ENCODE measurements around the gene GFOD1. TPM values are rescaled to one million over a fixed set of nuclear protein-coding genes. Genes with fewer than 3 reads are reported as not detected.
A peak's percentile ranks its signal among the peaks of the same experiment; 100 is the strongest.

Gene GFOD1
- total RNA-seq, 1 donor from 2014 or later = 10.2 TPM

GRCh38 chr6:13358511-13358910 is 128.9 kb downstream of the GFOD1 start:
- H3K27me3 Mint-ChIP-seq = no peaks in the 10 kb centered on the region

DNA sequence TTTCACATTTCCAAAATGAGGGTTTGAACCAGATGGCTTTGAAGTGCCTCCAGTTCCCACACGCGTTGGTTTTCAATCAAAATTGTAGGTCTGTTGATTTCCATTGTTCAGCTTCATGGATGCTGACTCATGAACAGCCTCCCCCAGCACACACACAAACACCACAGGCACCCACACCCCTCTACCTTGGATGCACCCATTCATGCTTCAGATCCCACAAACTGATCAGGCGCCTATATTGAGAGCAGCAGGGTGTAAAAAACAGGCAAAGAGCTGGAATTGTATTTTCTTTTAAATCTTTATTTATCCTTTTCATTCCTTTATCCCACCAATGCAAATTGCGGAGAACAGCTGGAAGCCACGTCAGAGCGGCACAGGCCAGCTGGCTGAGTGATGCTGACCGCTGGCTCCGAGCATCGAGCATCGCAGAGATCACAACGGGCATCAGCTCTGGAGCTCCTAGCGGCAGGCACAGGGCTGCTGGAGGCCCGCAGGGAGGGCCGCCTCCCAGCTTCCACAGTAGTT is 129.8 kb downstream of the GFOD1 start:
- H3K4me1 Mint-ChIP-seq = peaks cover 64% of the 10 kb centered on the region
- peaks cover 2% of the 10 kb centered on the region for H3K36me3 Mint-ChIP-seq (ENCODE audit: low read depth)
- DNase-seq = peak; percentile 64
- peak overlapping the region; percentile 97 for H3K27ac Mint-ChIP-seq
- H3K27me3 Mint-ChIP-seq = no peaks in the 10 kb centered on the region
- intact Hi-C loops (cut with micrococcal nuclease) = loop anchor here (10.0 kb wide), 2 partner anchors 407 to 457 kb away; partner anchors contain the start of gene MCUR1
- no peaks in the 10 kb centered on the region for H3K9me3 Mint-ChIP-seq
- H3K4me3 Mint-ChIP-seq = peak overlapping the region; percentile 37

More at GRCh38 chr6:13358511-13358910, 128.9 kb downstream of the GFOD1 start:
- DNase-seq = no peak
- Mint-ChIP-seq H3K27ac (no peak overlapping the region), H3K4me1 (peaks cover 62% of the 10 kb centered on the region), H3K4me3 (no peak overlapping the region), H3K36me3 (ENCODE audit: low read depth) (peaks cover 4% of the 10 kb centered on the region), H3K9me3 (no peaks in the 10 kb centered on the region)
- intact Hi-C loops (cut with micrococcal nuclease) = loop anchor here (10.0 kb wide), 2 partner anchors 406 to 456 kb away; partner anchors contain the start of gene MCUR1

DNA sequence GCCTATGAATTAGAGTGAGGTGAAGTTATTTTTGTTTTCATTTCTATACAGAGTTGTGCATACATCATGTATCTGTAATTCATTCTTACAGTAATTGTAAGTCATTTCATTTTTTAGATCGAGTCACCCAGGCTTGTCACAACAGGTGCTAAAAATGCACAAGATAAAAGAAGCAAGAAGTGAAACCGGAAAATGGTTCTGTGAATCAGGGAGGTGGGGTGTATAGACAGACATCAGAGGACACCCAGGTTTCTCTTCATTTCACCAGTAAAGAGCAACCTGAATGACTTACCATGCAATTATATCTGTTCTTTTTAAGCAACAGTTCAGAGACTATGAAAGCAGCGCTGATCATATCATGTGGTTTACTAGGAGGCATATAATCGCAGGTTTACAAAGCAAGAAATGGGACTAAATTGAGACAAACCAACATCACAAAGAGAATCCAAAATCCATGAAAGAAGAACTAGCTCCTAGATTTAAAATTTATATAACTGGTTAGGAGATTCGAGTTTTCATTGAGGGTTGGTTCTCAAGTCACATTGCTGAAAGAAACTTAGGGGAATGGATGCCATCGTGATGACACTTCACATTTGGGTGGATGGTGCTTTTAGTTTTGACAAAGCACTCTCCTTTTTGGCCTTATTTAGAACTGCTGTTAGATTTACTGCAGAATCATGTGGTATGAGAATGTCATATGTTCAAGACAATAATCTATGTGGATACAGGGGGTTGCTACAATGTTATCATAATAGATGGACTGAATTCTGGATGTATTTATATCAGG is 131.2 kb downstream of the GFOD1 start:
- peak overlapping the region; percentile 97 for H3K27ac Mint-ChIP-seq
- peaks cover 2% of the 10 kb centered on the region for H3K36me3 Mint-ChIP-seq (ENCODE audit: low read depth)
- H3K9me3 Mint-ChIP-seq = no peaks in the 10 kb centered on the region
- H3K4me3 Mint-ChIP-seq = peak overlapping the region; percentile 74
- no peaks in the 10 kb centered on the region for H3K27me3 Mint-ChIP-seq
- peaks cover 65% of the 10 kb centered on the region for H3K4me1 Mint-ChIP-seq
- DNase-seq = peak; percentile 86
- intact Hi-C loops (cut with micrococcal nuclease) = loop anchor here (1.0 to 10.0 kb wide), 11 partner anchors 19 to 459 kb away; partner anchors contain the start of gene MCUR1

DNA sequence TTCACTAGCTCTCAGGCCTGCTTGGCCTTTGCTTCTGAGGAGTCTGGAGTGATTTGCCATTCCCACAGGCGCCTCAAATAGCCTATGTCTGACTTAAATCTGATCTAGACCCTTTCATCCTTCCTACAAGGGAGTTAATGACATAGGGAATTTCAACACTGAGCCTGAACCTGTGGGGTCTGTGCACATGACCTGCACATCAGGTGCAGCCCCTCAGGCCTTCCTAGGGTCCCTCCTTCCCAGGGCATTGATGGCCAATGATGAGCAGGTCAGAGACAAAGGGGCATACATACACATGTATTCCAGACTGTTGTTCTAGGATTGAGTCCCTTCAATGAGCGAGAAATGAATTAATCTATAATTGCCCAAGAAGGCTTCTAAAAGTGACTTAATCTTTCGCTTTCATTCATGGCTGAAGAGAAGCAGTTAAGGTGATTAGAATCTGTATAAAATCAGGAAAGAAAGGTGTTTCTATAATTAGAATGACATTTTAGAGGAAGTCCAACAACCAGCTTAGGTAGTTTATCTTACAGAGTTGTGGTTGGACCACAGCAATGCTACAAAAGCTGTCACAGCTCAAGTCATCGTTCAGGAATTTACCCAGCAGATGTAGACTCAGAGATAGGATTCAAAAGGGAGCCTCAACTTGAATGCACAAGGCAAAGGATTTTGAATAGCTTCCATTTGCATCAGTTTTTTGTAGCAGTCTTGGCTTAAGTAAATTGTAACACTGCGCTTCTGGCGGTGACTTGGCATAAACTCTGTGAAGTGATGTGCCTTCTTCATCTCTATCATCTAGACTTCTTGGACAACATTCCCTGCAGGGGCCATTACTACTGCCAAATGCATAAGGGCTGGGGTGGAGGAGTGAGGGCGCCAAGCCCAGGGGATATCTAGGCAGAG is 132.1 kb downstream of the GFOD1 start:
- no peaks in the 10 kb centered on the region for H3K27me3 Mint-ChIP-seq
- no peaks in the 10 kb centered on the region for H3K9me3 Mint-ChIP-seq
- intact Hi-C loops (cut with micrococcal nuclease) = loop anchor here (1.0 to 10.0 kb wide), 5 partner anchors 18 to 460 kb away; partner anchors contain the start of gene MCUR1
- no peaks in the 10 kb centered on the region for H3K36me3 Mint-ChIP-seq (ENCODE audit: low read depth)
- H3K27ac Mint-ChIP-seq = peak overlapping the region; percentile 97
- H3K4me3 Mint-ChIP-seq = peak overlapping the region; percentile 74
- DNase-seq = peak; percentile 84
- peaks cover 57% of the 10 kb centered on the region for H3K4me1 Mint-ChIP-seq

DNA sequence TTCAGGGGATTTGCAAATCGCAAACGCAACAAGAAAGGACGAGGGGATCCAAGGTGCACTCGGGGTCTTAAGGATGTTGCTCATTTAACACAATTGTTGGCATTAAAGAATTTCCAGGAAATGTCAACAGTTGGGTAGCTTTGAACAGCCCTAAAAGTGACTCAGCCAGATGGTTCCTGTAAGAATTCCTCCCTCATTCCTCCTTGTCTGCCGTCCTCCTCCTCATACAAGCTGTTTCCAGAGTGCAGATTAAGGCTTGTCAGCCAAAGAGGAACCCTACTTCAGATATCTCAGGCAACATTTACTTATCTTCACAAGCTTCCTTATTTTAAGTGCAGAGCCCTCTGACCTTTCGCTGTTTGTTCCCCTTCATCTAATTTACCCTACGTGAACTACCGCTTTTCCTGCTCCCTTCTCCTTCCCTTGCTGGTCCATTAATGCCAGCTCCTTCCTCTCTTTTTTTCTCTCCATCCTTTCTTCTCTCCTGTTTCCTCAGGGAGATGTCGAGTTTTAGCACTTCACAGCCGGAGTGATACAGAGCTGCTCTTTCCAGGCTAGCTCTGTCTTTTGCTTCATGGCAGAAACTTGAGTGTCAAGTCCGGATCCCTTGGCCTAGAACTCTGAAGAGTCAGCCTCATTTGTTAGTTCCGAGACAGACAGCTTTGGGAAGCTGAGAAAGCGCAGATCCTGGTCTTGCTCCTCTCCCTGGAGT is 132.9 kb downstream of the GFOD1 start:
- peak overlapping the region; percentile 74 for H3K4me3 Mint-ChIP-seq
- no peaks in the 10 kb centered on the region for H3K36me3 Mint-ChIP-seq (ENCODE audit: low read depth)
- intact Hi-C loops (cut with micrococcal nuclease) = loop anchor here (1.0 to 10.0 kb wide), 5 partner anchors 18 to 460 kb away; partner anchors contain the start of gene MCUR1
- peak overlapping the region; percentile 97 for H3K27ac Mint-ChIP-seq
- DNase-seq = no peak
- no peaks in the 10 kb centered on the region for H3K9me3 Mint-ChIP-seq
- H3K27me3 Mint-ChIP-seq = no peaks in the 10 kb centered on the region
- peaks cover 53% of the 10 kb centered on the region for H3K4me1 Mint-ChIP-seq

- DNase-seq = no peak
- Mint-ChIP-seq H3K27me3 (no peaks in the 10 kb centered on the region), H3K4me3 (no peak overlapping the region), H3K9me3 (no peaks in the 10 kb centered on the region), H3K36me3 (ENCODE audit: low read depth) (peaks cover 2% of the 10 kb centered on the region), H3K27ac (no peak overlapping the region), H3K4me1 (peaks cover 38% of the 10 kb centered on the region)
- intact Hi-C loops (cut with micrococcal nuclease) = loop anchor here (10.0 kb wide), 2 partner anchors 413 to 463 kb away; partner anchors contain the start of gene MCUR1
Measured at GRCh38 chr6:13352165-13352564, 135.2 kb downstream of the GFOD1 start.

DNA sequence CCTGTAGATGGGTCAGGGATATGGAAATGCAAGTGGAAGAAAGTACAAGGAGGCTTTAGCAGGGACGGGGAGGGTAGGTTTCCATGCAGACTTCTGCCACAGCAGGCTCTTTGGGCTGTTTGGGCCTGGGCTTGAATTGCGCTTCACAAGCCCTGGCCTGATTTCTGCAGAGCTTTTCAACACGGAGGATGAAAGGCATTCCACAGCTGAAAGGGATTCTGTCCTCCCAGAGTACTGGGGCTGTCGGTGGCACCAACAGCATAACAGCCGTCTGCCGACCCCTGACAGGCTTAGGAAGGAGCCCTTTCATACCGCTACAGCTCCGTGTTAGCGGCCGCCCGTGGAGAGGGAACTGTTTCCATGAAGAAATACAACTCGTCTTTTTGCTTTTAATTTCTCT is 136.1 kb downstream of the GFOD1 start:
- peaks cover 2% of the 10 kb centered on the region for H3K27me3 Mint-ChIP-seq
- H3K9me3 Mint-ChIP-seq = peaks cover 4% of the 10 kb centered on the region
- H3K4me3 Mint-ChIP-seq = no peak overlapping the region
- no peak for DNase-seq
- H3K27ac Mint-ChIP-seq = no peak overlapping the region
- peaks cover 2% of the 10 kb centered on the region for H3K36me3 Mint-ChIP-seq (ENCODE audit: low read depth)
- intact Hi-C loops (cut with micrococcal nuclease) = loop anchor here (10.0 kb wide), 2 partner anchors 414 to 464 kb away; partner anchors contain the start of gene MCUR1
- H3K4me1 Mint-ChIP-seq = peaks cover 32% of the 10 kb centered on the region

DNA sequence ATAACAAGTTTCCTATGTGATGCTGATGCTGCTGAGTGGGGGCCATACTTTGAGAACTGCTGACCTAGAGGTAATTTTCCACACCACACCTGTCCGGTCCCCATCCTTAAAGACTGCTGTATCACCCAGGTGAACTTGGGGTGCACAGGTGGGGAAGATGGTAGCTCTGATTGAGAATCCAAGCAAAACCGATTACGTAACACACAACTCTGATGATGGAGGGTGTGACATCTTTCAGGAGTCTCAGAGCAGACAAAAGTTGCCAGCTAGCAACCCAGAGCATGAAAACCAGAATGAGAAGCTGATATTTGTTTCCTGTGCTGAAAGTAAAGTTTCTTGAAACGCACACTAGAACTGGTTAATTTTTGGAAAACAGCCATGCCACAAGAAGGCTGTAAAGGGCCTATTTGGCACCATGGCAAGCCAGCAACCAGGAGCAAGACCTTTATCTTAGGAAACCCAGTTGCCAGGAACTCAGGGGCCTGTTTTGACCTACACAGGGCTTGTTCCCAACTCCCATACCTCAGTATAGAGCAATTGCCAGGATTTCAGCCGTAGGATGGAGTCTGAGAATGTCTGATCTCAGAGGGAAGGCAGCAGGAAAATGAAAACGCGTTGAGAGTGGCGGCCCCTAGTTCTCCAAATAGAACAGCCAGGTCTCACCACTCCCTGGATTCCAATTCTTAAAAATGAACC is 137.4 kb downstream of the GFOD1 start:
- no peak for DNase-seq
- peaks cover 2% of the 10 kb centered on the region for H3K36me3 Mint-ChIP-seq (ENCODE audit: low read depth)
- H3K27me3 Mint-ChIP-seq = peaks cover 2% of the 10 kb centered on the region
- no peak overlapping the region for H3K27ac Mint-ChIP-seq
- intact Hi-C loops (cut with micrococcal nuclease) = loop anchor here (10.0 kb wide), 2 partner anchors 415 to 465 kb away; partner anchors contain the start of gene MCUR1
- H3K4me3 Mint-ChIP-seq = no peak overlapping the region
- peaks cover 19% of the 10 kb centered on the region for H3K4me1 Mint-ChIP-seq
- peaks cover 12% of the 10 kb centered on the region for H3K9me3 Mint-ChIP-seq

GRCh38 chr6:13348334-13349113 is 138.9 kb downstream of the GFOD1 start:
- no peak for DNase-seq
- intact Hi-C loops (cut with micrococcal nuclease) = no loop called here
- Mint-ChIP-seq H3K4me1 (peaks cover 6% of the 10 kb centered on the region), H3K27me3 (peaks cover 2% of the 10 kb centered on the region), H3K9me3 (peaks cover 12% of the 10 kb centered on the region), H3K27ac (no peak overlapping the region), H3K4me3 (no peak overlapping the region), H3K36me3 (ENCODE audit: low read depth) (peaks cover 2% of the 10 kb centered on the region)

DNA sequence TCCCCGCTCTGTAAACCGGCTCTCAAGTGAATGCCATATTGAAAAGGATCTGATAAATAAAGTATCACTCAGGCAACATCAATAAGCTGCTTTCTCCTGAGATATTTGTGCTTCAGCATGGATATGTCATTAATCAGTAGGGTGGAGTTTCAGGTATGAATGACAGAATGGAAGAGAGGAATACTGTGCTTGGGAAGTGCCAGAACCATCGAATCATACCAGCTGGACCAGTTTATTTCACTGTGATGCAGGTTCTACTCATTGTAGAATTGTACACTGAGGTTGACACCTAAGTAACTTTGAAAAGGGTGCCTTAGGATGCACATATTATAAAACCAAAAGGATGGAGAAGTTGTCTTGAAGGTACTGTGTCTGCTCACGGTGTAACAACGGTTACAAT is 141.2 kb downstream of the GFOD1 start:
- H3K27me3 Mint-ChIP-seq = peaks cover 2% of the 10 kb centered on the region
- no peak for DNase-seq
- intact Hi-C loops (cut with micrococcal nuclease) = no loop called here
- peaks cover 3% of the 10 kb centered on the region for H3K4me1 Mint-ChIP-seq
- peaks cover 2% of the 10 kb centered on the region for H3K36me3 Mint-ChIP-seq (ENCODE audit: low read depth)
- peaks cover 20% of the 10 kb centered on the region for H3K9me3 Mint-ChIP-seq
- H3K27ac Mint-ChIP-seq = no peak overlapping the region
- H3K4me3 Mint-ChIP-seq = no peak overlapping the region

GRCh38 chr6:13342414-13343019 is 144.9 kb downstream of the GFOD1 start:
- no peaks in the 10 kb centered on the region for H3K36me3 Mint-ChIP-seq (ENCODE audit: low read depth)
- intact Hi-C loops (cut with micrococcal nuclease) = no loop called here
- H3K27ac Mint-ChIP-seq = no peak overlapping the region
- H3K4me3 Mint-ChIP-seq = no peak overlapping the region
- H3K4me1 Mint-ChIP-seq = peaks cover 25% of the 10 kb centered on the region
- no peak for DNase-seq
- H3K9me3 Mint-ChIP-seq = peaks cover 20% of the 10 kb centered on the region
- H3K27me3 Mint-ChIP-seq = peaks cover 2% of the 10 kb centered on the region
